ENCODE data around the gene EML3. TPM values are rescaled to one million over a fixed set of nuclear protein-coding genes. Genes with fewer than 3 reads are reported as not detected.
A peak's percentile ranks its signal among the peaks of the same experiment; 100 is the strongest.

Gene EML3
- total and polyA plus RNA-seq, 8 donors: 39.3 to 82.5 (median 54.1) TPM

DNA sequence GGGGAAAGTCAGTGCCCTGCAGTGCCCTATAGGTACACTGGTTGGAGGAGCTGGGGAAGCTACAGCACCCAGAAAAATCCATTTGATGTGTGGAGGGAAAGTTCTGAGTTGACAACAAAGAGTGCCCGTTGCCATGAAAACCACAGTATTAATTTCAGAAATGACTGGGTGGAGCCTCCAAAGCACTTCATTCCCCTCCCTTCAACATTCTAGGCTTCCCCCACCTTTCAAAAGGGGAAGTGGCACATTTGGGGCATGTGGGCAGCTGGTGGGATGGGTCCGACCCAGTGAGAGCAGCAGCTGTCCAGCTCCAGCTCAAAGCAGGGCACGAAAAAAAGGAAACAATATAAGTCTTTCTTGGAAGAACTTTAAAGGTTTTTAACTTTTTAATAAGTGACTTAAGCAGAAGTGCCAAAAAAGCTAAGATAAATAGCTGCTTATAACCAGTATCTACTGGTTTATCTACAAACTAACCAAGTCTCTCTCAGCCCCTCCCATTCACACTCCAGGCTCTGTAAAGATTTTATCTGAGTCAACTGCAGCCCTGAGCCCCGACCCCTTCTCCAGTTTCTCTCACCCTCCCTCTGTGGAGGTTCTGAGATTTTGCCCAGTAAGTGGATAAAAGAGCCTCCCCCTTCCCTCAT lies 57.0 kb downstream of the EML3 start:
- Histone ChIP-seq H3K4me1 (peaks cover 57 to 96% of the 10 kb centered on the region in 2 donors), H3K27ac (peak overlapping the region; percentile 95 to 97), H3K9me3 (no peaks in the 10 kb centered on the region), H3K4me3 (peak overlapping the region in 1 of 2 donors; percentile 6), H3K36me3 (peaks cover 0 to 35% of the 10 kb centered on the region in 2 donors), H3K27me3 (no peaks in the 10 kb centered on the region)
- DNase-seq (peak in 3 of 4 donors; percentile 74 to 80 (median 78)), ATAC-seq (peak; percentile 8)
- intact Hi-C loops (cut with DNase I): no loop called here
- TF ChIP-seq, protein P1, sequence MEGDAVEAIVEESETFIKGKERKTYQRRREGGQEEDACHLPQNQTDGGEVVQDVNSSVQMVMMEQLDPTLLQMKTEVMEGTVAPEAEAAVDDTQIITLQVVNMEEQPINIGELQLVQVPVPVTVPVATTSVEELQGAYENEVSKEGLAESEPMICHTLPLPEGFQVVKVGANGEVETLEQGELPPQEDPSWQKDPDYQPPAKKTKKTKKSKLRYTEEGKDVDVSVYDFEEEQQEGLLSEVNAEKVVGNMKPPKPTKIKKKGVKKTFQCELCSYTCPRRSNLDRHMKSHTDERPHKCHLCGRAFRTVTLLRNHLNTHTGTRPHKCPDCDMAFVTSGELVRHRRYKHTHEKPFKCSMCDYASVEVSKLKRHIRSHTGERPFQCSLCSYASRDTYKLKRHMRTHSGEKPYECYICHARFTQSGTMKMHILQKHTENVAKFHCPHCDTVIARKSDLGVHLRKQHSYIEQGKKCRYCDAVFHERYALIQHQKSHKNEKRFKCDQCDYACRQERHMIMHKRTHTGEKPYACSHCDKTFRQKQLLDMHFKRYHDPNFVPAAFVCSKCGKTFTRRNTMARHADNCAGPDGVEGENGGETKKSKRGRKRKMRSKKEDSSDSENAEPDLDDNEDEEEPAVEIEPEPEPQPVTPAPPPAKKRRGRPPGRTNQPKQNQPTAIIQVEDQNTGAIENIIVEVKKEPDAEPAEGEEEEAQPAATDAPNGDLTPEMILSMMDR (IDR thresholded peaks at IDR 0.05): no peak

- ATAC-seq (no peak), DNase-seq (no peak)
- Histone ChIP-seq H3K4me3 (no peak overlapping the region), H3K4me1 (peaks cover 54 to 94% of the 10 kb centered on the region in 2 donors), H3K27ac (peak overlapping the region; percentile 95 to 97), H3K9me3 (no peaks in the 10 kb centered on the region), H3K27me3 (no peaks in the 10 kb centered on the region), H3K36me3 (peaks cover 0 to 25% of the 10 kb centered on the region in 2 donors)
- TF ChIP-seq, protein P1 (IDR thresholded peaks at IDR 0.05): no peak
- intact Hi-C loops (cut with DNase I): no loop called here
Observed at GRCh38 chr11:62554387-62555167, 58.0 kb downstream of the EML3 start.

GRCh38 chr11:62553839-62554361 lies 58.7 kb downstream of the EML3 start:
- TF ChIP-seq, protein P1 (IDR thresholded peaks at IDR 0.05): no peak
- Histone ChIP-seq H3K27ac (peak overlapping the region; percentile 95 to 97), H3K4me3 (no peak overlapping the region), H3K36me3 (peaks cover 0 to 18% of the 10 kb centered on the region in 2 donors), H3K4me1 (peaks cover 60 to 94% of the 10 kb centered on the region in 2 donors), H3K9me3 (no peaks in the 10 kb centered on the region), H3K27me3 (no peaks in the 10 kb centered on the region)
- DNase-seq: no peak
- no peak for ATAC-seq
- intact Hi-C loops (cut with DNase I): no loop called here

- Histone ChIP-seq H3K27me3 (no peaks in the 10 kb centered on the region), H3K4me3 (peak overlapping the region in 1 of 2 donors; percentile 17), H3K9me3 (no peaks in the 10 kb centered on the region), H3K36me3 (peaks cover 0 to 12% of the 10 kb centered on the region in 2 donors), H3K27ac (peak overlapping the region; percentile 95 to 97), H3K4me1 (peaks cover 62 to 96% of the 10 kb centered on the region in 2 donors)
- peak; percentile 76 for ATAC-seq
- TF ChIP-seq, protein P1 (IDR thresholded peaks at IDR 0.05): no peak
- DNase-seq: peak; percentile 83 to 93 (median 90)
- intact Hi-C loops (cut with DNase I): no loop called here
Observed at GRCh38 chr11:62553080-62553838, 59.3 kb downstream of the EML3 start.
